ENCODE data around the gene ERI2.
A peak's percentile ranks its signal among the peaks of the same experiment; 100 is the strongest.

The ERI2 gene, protein sequence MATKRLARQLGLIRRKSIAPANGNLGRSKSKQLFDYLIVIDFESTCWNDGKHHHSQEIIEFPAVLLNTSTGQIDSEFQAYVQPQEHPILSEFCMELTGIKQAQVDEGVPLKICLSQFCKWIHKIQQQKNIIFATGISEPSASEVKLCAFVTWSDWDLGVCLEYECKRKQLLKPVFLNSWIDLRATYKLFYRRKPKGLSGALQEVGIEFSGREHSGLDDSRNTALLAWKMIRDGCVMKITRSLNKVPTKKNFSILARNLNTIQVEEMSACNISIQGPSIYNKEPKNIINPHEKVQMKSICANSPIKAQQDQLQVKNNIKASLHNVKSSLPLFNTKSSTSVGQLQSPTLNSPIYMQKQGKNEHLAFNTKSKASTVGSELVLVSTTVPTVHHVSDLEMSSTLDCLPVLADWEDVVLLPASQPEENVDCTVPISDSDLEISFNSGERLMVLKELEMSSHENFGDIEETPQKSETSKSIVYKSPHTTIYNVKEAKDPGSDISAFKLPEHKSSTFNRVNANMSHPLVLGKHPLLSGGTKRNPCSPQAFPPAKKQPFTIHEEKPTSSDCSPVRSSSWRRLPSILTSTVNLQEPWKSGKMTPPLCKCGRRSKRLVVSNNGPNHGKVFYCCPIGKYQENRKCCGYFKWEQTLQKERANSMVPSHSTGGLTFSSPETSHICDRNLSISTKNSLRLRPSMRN

DNA sequence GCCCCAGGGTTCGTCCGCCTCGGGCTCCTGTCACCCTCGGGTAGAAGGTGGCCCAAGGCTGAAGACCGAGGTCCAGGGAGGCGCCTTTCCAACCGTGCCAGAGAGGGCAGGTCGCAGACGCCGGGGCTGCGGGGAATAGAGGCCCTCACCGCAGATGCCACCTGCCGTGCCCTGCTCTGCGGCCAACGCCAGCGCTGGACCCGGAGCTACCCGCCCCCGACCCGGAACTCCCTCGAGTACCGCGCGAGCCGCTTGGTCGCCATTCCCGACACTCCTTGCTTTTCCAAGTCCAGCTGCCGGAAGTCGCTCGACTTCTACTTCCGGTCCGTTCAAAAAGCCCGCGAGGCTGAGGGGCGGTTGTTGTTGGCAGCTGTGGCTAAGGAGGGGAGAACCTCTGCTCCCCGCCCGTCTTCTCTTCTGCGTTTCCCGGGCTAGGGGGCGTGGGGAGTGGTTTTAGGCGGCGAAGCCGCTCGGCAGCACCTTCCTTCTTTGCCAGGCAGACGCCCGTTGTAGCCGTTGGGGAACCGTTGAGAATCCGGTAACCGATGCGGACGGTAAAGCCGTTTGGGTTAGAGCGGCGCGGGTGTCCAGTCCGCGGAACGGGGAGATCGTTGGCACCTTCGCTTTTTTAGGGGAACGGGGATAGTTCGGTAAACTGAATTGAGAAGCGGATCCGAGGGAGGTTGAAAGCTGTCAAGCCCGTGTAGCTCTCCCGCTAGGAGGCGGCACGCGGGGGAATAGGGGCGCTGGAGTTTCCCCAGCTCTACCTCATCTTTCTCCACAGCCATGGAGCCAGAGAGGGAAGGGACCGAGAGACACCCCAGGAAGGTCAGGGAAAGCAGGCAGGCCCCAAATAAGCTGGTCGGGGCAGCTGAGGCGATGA, at the start of gene ERI2, which contains the start of gene REXO5:
TSS of gene ERI2 (minus strand) at position 305 of the 883 bp plus-strand sequence. CDS start at position 263, 42 bp downstream.
TSS of gene REXO5 (plus strand) at position 360 of the 883 bp plus-strand sequence. CDS start at position 787, 427 bp downstream.
- peak; percentile 56 for DNase-seq

DNA sequence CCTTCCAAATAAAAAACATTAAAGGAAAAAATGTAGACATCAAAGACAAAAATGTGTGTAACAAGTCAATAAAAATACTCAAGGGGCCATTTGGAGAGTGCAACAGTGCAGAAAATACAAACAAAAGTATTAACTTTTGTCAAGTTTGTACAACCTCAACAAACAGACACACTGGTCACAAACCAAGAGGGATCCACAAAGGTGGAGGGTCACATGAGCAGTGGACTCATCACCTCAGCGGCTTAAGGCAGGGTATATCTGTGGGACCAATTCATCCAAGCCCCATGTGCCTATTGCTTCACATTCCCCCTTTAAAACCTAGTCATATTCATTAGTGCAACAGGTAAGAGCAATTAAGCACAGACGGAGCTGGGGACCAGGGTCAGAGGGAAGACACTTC, 48.7 kb upstream of the ERI2 start:
- no peak for DNase-seq

DNA sequence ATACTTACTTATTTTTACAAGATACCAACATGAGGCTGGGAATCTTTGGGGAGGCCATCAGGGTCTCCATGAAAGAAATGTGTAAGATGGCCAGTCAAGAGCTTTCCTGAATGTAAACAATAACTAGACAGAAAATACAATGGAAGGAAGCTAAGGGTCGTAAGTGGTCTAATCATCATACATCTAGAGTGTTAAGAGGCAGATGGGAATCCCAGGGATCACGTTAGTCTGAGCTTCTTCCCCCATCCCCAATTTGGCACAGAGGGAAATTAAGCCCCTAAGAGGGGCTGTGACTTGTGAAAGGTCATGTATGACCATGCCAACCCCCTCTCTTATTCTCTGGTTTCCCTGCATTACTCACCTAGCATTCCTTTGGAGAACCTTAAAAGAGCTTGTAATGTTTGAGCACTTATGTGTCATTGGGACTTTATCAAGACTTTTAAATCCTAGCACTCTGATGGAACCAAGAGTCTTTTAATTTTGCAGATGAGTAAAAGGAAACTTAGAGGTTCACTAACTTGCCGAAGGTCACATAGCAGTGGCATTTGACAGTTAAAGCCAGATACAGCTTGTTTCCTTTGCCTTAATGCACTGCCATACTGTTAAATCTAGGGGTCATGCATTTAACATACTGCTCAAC, 47.8 kb upstream of the ERI2 start:
- DNase-seq, result no peak

DNA sequence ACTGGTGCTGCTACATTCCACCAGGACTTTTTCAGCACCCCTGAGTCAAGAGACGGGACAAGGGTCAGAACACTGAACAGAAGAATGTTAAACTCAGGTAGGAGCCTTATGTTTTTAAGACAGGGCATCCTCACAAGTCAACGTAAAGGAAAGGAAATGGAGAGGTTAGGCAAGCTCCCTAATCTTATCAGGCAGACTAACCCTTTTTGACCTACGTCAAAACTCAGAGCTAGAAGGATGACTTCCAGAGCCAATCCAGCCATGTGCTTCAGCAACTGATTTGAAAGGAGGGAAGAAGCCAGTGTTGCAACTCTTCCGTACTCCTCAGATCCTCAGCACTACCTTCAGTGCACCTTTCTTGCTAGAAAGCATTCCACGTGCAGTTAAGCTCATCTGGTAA, 46.9 kb upstream of the ERI2 start:
- DNase-seq, result no peak

DNA sequence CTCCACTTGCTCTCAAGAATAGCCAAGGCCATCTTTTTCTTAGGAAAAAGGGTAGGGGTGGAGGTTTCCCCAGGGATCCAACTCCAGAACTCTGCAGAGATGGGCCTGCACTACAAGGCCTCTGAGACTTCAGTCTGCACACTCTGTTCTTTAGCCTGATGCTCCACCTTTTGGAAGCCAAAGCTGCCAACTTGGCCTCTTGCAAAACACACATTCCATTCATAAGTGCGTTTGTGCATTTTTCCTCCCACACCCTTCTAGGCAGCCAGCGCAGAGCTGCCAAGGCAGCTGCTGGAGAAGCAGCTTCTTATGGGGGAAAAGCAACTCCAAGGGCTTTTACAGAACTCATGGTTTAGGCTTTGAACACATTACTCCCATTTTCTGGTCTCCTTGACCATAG, 45.3 kb upstream of the ERI2 start:
- DNase-seq, result no peak

DNA sequence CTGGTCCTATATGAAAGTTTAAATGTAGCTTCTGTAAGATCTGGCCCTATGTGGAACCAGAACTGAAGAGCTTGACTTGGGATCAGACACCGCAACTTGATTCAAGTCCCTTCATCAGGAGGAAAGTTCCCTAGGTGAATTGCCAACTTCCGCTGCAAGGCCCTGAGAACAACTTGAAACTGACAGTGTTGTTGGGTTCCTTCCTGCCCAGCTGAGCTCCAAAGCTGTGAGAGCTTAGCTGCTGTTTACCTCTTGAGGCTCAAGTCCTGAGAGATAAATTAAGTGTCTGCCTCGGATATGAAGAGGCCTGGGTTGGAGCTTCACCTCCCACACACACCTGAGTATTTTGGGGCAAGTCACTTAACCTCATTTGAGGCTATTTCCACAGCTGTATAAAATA, 44.7 kb upstream of the ERI2 start:
- no peak for DNase-seq

DNA sequence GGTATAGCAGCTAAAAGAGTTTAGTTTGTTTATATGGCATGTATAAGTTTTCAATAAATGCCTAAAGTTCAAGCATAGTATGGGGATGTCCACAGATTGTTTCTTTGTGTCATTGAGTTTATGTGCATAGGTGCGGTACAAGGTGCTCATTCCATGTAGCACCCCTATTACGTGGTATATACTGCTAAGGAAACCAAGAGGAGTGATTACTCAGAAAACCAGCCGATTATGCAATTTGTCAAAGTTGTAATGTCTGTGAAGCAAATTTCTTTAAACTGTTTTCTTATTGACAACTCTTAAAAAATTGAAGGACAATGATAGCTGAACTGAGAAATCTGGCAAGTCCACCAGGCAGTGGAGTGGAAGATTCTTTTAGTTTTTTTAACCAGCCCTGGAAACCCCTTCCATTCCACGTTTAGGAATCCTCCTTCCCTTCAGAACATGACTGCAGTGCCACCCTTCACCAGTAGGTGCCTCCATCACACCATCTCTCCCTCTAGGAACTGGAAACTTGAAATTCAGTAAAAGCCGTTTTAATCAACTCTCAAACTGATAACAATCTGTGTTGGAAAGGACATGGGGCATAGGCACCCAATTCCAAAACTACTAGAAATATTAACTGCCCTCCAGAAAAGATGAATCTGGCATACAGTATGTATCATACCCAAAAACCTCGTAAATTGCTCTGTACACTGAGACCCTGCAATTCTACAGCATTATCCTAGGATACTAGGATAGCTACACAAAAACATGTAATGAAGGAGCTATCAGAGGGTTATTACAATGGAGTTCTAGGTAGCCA, 43.5 kb upstream of the ERI2 start:
- DNase-seq, result peak; percentile 65

DNA sequence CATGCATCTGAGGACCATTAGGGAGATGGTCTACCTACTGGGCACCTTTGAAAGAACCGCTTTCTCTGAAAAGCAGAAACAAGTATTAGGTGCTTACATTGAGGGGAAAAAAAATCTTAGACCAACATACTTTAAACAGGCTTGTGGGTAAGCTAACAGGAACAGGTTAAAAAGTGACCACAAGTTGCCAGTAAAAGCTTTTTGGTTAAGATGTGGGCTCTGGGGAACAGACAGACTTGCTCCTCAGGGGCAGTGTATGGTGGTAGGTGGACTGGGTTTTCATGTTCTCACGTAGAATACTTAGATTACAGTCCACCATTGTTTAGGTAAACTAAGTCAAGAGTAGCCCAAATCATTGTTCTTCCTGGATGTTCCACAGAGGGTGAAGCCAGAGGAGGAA, 41.3 kb upstream of the ERI2 start:
- DNase-seq, result no peak

DNA sequence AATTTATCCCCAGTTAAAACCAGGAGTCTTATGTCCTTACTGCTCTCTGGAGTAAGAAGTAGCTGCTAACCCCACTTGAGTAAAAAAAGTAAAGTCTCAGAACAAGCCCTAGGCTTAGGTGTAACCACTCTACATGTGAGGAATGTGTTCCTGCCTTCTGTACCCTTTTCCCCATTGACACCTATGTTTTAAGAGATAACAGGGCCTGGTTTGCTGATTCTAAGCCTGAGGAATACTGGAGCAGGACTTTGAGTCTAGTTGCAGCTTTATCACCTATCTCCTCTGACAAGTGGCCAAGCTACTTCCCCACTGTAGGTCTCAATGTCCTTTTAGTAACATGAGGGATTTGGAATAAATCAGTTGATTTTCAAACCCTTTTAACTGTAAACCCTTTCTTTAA, 40.3 kb upstream of the ERI2 start:
- no peak for DNase-seq

DNA sequence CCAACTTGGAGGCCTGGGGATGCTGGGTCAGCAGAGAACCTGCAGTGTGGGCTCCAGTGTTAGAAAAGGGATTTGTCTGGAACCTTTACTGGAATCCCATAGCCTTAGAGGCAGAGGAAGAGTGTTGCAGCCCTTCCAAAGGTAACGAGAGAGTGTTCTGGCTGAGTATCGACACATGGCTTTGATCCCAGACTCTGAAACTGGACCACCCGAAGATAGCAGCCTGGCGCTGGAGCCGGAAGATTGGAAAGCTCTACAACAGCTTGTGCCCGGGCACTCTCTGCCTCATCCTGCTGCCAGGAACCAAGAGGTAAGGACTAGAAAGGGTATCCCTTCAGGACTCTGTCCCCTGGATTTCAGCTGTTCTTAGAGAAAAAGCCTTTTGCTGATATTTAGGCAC, 39.8 kb upstream of the ERI2 start:
- DNase-seq, result no peak

DNA sequence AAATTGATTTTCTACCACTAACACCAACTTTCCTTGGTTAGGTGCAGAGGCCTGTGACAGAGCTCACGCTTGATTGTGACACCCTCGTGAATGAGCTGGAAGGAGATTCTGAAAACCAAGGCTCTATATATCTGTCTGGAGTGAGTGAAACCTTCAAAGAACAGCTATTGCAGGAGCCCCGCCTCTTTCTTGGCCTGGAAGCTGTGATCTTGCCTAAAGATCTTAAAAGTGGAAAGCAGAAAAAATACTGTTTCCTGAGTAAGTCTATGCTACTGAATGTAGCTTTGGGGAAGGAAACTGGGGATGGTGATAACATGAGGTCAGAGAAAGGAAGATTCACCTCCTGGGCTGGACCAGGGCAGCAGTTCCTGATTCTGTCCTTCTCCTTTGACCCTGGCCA, 38.3 kb upstream of the ERI2 start:
- no peak for DNase-seq

DNA sequence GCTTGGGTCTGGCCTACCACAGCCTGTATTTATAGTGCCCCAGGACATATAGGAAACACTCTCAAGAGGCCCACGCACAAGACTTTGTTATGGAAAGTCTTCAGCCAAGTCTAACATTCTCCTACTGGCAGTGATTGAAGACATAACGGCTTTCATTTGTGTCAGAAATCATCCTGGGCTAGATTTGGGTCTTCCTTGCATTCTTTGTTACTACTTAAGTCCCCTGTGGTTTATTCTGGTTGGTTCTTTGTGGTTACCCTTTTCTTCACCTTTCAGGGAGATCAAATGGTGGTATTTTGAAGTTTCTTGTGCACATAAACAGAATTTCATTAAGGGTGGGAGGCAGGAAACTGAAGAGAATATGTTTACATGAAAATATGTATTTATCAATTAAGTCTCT, 37.8 kb upstream of the ERI2 start:
- no peak for DNase-seq

DNA sequence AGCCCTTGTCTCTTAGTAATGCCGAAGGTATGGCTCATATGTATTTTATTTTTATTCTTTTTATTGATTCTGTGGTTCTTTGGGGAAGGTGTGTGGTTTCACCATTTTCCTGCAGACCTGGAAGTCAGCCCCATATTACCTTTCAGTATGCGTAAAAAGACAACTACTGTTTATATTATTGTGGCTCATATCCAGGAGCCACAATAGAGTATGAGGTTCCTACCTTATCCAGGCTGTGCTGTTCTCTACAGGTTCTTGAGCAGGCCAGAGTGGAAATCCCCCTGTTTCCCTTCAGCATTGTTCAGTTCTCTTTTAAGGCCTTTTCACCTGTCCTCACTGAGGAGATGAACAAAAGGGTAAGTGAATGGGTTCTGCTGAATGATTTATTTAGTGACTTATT, 33.2 kb upstream of the ERI2 start:
- DNase-seq, result no peak

DNA sequence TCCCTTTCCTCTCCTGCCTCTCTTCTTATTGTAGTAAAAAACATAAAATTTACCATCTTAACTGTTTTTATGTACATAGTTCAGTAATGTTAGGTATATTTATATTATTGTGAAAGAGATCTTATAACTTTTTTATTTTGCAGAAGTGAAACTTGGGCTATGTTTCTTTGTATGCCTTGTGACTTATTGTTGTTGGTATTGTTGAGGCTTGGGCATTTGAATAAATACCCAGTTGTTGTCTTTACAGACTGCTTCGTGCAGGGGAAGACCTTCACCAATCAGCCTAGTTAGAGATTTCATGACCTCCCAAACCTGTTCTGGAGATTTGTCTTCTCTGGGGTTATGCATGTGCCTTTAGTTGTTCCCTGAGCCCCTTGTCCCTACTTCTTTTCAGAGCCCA, 32.0 kb upstream of the ERI2 start:
- no peak for DNase-seq

DNA sequence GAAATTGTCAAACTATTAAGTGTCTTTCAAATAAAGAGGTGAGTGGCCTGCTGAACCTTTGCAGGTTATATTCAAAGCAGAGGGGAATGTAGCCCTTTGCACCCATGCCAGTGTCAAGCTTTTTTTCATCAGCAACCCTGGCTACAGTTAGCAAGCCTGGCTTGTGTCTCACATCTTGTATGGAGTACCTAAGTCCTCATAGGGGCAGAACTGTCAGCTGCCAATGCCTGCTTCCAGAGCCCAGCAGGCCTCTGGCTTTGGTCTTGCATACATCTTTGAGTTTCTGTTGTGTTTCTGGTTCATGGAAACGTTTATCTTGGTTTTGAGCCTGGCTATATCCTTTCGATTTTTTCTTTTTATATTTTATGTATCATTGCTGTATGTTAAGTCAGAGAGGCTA, 26.8 kb upstream of the ERI2 start:
- DNase-seq, result no peak

DNA sequence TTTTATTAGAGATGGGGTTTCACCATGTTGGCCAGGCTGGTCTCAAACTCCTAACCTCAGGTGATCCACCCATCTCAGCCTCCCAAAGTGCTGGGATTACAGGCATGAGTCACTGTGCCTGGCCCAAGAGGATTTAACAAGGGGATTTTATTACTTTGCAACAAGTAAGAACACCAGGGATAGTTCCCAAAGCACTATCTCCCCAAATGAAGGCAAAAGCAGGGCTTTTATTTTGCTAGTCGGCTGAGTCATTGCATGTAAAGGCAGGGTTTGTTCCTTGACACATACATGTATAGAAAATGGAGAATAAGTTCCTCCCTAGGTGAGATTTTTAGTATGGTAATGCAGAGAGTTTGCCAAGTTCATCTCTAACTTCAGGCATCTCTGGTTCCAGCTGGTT, 24.1 kb upstream of the ERI2 start:
- no peak for DNase-seq

DNA sequence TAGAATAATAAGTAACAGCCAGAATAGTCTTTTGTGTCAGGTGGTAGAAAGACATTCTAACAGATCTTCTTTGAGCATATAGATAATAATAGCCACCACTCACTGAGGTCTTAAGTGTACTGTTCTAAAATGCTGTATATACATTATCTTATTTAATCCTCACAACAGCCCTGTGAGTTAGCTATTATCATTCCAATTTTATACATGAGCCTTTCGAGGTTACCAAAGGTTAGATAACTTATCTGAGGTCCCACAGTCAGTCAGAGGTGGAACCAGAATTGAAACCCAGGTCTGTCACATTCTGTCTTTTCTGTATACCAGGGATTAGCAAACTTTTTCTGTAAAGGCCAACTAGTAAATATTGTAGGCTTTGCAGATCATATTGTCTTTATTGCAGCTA, 23.3 kb upstream of the ERI2 start:
- DNase-seq, result no peak

DNA sequence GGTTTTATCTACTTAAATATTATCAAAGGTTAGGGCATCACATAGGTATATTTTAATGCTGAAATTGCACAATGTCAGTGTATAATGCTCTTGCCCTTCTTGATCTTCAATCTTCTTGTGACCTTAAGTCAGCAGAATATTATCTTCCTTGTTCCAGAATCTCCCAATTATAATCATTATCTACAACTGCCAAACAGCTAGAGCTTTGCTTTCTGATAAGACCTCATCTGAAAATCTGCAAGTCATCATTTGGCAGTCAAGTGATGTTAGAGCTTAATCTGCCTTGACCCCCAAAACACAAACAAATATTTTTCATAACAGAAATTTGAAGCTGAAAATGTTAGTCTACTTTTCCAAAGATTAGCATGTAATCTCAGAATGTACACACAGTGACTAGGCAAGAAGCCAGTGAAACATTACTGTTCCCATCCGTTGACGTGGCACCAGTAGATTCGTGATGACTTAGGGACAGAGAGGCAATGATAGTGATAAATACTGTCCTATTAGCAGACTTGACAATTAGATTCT, 19.8 kb upstream of the ERI2 start:
- DNase-seq, result no peak

DNA sequence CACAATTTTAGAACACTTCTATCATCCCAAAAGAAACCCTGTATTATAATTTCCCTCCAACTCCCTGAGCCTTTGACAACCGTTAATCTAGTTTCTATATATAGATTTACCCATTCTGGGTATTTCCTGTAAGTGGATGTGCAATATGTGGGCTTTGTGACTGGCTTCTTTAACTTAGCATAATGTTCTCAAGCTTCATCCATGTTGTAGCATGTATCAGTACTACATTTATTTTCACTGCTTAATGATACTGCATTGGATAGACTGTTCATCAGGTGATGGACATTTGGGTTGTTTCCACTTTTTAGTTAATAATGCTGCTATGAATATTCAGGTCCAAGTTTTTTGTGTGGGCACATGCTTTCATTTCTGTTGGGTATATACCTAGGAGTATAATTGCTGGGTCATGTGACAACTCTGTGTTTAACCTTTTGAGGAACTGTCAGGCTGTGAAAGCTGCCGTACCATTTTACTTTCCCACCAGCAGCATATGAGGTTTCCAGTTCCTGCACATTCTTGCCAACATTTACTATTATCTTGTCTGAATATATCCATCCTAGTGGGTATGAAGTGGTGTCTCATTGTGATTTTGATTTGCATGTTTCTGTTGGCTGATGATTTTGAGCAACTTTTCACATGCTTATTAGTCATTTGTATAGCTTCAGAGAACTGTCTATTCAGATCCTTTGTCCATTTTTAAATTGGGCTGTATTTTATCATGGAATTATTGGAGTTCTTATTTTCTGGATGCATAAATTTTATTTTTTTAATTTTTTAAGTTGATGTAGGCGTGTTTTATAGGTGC, 16.5 kb upstream of the ERI2 start:
- DNase-seq, result no peak

DNA sequence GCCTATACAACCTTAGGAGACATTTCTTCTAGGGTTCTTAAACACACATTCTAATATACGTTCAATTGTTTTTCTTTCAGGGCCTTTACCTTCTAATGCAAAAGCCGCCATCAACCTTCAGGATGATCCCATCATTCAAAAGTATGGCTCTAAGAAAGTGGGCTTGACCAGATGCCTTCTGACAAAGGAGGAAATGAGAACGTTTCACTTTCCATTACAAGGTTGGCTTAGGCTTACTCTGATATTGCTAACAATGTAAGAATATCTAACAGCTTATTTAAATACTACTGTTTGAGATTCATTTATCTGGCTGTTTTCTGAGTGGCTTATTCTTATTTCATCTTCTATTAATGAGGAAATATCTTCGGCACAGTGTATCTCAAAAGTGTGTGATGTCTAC, 15.4 kb upstream of the ERI2 start:
- DNase-seq, result no peak

Data from activated T-cell treated with anti-CD3 and anti-CD28 coated beads for 4 hours (primary cell).